AG08395 (cell line): ENCODE data around the gene RNF223.
A peak's percentile ranks its signal among the peaks of the same experiment; 100 is the strongest.
"Not testable (repeated sequence)": the region's sequence is repeated elsewhere in the genome, so short reads cannot be mapped to it uniquely, and the experiment has no call there.

Experiments
- DNase-seq: peaks from one replicate; pipeline ENCODE4 v3.0.0; 2012; ENCODE audit warnings: mixed read lengths, low spot score

RNF223 gene

DNA sequence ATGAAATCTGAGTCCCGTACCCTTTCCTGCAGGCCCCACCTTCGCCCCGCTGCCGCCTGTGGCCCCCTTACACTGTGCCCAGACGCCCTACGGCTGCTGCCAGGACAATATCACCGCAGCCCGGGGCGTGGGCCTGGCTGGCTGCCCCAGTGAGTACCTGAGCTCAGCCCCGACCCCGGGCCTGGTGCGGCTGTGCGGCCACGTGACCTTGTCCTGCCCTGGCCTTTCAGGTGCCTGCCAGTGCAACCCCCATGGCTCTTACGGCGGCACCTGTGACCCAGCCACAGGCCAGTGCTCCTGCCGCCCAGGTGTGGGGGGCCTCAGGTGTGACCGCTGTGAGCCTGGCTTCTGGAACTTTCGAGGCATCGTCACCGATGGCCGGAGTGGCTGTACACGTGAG, 29.0 kb downstream of the RNF223 start:
- no peak for DNase-seq

DNA sequence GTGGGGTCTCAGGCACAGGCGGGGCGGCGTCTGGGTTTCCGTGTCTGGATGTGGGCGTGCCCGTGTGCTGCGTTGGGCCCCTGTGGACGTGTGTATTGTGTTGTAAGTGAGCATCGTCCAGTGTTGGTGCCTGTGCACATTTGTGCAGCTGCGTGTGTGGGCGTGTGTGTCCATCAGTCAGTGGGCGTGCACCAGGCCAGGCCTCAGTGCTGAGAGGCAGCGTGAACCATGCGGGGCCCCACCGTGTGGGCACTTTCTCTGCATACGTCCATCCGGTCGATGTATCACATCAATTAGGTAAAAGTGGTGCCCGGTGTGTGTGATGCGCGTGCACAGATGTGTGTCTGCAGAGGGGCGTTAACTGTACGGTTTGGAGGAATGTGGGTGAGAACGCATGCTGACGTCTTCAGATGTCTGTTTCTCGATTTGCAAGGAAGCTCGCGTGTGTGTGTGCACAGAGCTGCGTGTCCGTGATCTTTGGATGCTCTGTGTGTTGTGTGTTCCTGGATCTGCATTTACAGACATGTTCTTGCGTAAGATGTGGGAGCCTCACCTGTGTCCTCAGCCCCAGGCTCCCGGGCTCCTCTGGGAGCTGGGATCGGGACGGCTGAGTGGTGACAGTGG, 29.5 kb downstream of the RNF223 start:
- no peak for DNase-seq

DNA sequence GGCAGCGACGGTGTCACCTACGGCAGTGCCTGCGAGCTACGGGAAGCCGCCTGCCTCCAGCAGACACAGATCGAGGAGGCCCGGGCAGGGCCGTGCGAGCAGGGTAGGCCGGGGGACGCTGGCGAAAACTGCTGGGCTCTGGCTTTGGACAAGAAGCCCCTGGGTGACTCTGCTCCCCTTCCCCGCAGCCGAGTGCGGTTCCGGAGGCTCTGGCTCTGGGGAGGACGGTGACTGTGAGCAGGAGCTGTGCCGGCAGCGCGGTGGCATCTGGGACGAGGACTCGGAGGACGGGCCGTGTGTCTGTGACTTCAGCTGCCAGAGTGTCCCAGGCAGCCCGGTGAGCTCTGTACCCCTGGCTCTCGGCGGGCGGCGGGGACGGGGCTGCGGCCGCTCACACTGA, 30.2 kb downstream of the RNF223 start:
- no peak for DNase-seq

DNA sequence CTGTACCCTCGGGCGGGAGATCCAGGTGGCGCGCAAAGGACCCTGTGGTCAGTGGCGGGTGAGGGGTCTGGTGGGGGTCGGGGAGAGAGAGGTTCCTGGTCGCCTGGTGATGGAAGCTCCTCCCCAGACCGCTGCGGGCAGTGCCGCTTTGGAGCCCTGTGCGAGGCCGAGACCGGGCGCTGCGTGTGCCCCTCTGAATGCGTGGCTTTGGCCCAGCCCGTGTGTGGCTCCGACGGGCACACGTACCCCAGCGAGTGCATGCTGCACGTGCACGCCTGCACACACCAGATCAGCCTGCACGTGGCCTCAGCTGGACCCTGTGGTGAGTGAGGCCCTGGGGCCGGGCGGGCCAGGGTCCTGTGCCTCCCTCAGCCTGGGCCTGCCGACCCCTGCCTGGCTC, 30.7 kb downstream of the RNF223 start:
- DNase-seq, result no peak

DNA sequence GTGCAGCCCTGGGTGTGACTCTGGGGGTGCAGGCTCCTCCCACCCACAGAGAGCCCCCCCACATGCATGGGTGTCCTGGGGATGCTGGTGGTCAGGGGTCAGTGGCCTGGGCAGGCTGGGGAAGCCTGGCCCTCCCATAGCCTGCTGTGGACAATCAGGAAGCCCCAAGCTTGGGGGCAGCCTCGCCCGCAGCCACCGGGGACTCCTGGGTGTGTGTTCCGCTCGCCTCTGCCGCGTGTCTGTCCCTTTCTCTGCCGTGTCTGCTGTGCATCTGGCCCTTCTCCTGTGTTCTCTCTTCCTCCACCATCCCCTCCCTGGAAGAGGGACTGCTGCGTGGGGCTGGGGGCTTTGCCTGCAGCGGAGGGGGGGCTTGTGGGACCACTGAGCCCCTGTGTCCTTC, 31.3 kb downstream of the RNF223 start:
- no peak for DNase-seq

DNA sequence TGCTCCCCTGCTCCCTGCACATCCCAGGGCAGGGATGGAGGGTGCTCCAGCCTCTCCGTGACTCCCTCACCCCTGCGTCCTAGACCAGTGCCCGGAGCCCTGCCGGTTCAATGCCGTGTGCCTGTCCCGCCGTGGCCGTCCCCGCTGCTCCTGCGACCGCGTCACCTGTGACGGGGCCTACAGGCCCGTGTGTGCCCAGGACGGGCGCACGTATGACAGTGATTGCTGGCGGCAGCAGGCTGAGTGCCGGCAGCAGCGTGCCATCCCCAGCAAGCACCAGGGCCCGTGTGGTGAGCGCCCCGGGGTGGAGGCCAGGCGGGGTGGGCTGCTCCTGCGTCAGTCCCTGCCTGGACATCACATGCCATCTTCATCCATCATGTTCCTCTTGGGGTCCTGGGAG, 32.2 kb downstream of the RNF223 start:
- DNase-seq, result no peak

DNA sequence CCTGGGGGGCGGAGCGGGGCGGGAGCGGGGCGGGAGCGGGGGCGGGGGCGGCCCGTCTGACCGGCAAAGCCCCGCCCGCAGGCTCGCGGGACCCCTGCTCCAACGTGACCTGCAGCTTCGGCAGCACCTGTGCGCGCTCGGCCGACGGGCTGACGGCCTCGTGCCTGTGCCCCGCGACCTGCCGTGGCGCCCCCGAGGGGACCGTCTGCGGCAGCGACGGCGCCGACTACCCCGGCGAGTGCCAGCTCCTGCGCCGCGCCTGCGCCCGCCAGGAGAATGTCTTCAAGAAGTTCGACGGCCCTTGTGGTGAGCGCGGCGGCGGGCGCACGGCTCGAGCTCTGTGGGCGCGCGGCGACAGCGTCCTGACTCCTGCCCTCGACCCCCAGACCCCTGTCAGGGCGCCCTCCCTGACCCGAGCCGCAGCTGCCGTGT, 33.0 kb downstream of the RNF223 start:
- DNase-seq, result no peak

DNA sequence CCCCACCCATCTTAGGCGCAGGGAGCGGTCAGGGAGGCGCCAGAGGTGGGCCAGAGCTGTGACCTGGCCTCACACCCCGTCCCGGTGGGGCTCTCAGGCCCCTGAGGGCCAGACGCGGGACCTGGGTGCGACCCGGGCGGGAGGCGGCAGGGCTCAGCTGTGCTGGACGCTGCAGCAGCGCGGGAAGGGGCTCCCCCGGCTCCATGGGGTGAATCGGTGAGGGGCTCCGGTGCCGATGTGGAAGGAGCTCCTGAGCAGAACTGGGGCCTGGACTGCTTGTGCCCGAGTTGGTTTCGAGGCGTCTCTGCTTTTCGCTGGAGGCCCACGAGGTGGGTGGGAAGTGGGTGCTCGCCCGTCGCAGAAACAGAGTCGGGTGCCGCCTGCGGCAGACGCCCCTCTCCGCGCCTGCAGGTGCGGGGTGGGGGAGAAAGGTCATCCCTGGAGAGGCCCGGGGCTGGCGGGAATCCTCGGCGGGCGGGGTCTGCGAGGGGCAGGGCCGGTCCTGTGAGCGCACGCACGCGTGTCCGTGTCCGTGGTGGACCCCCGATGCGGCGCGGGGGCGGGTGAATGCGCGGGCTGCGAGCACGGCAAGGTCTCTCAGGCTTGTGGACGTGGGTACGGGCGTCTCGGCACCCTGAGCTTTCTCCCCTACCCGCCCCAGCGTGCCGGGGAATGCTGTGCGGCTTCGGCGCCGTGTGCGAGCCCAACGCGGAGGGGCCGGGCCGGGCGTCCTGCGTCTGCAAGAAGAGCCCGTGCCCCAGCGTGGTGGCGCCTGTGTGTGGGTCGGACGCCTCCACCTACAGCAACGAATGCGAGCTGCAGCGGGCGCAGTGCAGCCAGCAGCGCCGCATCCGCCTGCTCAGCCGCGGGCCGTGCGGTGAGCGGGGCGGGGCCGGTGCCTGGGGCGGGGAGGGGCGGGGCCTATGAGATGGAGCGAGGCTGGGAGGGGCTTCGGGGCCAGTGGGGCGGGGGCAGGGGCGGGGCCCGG, 33.8 kb downstream of the RNF223 start:
- peak; percentile 97 for DNase-seq

DNA sequence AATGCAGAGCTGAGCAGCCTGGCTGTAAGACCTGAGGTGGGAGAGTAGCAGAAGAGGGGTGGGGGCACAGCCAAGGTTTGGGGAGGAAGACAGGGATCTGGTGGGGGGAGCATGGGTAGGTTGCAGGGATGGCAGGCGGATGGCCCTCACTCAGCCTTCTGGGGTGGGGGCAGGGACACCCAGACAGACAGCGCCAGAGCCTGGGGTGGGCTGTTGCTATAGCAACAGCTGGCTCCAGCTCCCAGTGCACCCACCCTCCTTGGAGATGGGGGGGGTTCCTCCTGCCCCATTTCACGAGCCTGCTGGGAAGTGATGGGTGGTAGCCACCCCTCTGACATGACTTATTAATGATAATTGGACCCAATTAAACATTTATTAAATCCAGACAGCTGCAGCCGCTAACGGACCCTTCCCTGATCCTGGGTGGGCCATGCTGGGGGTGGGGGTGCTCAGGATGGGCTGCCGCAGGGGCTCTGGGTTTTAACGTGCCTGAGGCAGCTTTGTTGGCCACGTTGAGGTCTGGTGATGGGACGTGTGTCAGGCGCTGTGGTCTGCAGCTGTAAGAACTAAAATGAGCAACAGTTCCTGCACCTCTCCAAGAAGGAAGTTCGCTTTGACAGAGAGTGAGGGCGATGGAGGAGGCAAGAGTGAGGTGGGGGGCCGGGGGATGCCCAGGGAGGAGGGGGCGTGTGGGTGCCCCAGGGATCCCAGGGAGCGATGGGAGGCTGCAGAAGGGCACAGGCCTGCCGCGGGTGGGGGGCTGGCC, 34.8 kb downstream of the RNF223 start:
- DNase-seq, result no peak

DNA sequence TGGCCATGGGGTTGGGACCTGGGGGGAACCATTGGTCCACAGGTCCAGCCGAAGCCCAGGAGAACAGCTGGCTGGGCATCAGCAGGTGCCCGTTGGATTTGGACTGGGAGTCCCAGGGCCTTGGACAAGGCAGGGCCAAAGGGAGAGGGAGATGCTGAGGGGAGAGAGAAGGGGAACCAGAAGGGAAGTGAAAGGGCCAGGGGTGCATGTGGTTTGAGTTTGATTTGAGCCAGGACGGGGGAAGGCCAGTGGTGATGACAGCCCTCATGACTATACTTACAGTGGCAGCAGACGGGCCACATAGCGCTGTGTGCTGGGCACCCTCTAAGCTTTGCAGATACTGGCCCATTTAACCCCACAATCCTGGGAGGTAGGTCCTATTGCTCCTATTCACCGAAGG, 35.4 kb downstream of the RNF223 start:
- no peak for DNase-seq

DNA sequence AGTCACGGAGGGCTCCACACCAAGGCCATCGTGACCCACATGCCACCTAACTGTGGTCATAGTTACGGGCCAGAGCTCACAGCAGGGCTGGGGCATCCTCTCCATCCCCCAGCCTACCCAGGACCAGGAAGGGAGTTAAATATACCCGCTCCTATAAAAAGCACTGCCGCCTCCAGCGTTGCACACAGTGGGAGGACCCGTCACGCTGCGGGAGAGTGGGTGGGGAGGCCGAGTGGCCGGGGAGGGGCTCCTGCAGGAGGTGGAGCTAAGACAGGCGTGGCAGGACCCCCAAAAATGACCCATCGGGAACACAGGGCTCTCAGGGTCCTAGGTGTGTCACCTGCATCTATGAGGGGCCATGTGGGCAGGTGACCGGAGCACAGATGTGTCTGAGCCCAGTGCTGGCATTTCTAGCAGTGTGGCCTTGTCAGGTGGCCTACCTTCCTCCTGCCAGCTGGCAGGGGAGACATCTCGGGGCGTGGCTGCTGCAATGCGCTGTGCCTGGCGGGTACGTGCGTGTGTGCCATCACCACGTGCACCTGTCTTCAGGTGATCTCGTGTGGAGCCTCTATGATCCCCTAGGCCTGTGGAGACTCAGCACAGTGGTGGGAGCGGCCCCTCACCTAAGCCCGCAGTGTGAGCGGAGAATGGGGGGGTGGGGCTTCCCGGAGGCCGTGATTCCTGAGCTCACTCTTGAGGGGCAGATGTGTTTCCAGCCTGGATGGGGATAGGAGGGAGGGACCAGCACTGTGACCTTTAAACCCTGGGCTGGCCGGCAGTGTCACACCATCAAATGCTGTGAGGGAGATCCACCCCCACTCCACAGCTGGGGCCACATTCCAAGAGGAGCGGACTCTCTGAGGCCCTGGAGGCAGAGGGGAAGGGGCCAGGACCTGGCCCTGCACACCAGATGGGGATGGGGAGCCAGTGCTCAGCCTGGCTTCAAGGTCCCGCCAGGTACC, 36.5 kb downstream of the RNF223 start:
- no peak for DNase-seq

DNA sequence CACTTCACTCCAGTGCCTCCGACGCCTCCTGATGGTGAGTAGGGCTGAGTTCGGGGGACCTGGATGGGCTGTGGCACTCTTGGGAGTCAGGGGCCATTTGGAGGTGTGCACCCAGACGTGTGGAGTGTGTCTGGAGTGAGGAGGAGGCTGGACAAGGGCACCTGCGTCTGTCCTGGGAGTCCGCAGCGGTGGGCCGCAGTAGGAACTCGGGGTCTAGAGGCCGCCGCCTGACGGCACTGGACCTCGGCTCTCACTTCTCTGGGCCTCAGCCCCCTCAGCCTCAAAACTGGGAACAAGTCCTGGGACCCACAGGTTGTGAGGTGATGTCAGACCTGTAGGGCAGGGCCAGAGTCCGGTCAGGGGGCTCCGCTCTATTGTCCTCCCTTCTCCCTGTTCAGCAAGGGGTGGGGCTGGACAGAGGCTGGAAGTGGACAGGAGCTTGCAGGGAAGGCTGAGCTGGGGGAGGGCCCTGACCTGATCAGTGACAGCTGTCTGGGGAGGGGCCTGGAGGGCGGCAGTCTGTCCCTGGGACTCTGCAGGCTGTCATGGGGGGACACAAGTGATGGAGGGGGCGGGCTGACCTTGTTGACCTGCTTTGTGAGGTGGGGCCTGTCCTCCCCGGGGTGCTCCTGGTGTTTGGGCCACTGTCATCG, 38.7 kb downstream of the RNF223 start:
- DNase-seq, result no peak

DNA sequence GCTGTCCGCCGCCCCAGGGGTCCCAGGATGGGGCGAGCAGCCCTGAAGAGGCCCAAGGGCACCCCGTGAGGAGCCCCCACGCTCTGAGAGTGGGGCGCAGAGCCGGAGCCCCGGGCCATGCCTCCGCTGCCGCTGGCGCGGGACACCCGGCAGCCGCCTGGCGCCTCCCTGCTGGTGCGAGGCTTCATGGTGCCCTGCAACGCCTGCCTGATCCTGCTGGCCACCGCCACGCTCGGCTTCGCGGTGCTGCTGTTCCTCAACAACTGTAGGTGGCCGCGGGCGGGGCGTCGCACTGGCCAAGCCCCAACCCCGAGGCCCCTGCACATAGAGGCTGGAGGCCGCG, 39.7 kb downstream of the RNF223 start:
- no peak for DNase-seq

DNA sequence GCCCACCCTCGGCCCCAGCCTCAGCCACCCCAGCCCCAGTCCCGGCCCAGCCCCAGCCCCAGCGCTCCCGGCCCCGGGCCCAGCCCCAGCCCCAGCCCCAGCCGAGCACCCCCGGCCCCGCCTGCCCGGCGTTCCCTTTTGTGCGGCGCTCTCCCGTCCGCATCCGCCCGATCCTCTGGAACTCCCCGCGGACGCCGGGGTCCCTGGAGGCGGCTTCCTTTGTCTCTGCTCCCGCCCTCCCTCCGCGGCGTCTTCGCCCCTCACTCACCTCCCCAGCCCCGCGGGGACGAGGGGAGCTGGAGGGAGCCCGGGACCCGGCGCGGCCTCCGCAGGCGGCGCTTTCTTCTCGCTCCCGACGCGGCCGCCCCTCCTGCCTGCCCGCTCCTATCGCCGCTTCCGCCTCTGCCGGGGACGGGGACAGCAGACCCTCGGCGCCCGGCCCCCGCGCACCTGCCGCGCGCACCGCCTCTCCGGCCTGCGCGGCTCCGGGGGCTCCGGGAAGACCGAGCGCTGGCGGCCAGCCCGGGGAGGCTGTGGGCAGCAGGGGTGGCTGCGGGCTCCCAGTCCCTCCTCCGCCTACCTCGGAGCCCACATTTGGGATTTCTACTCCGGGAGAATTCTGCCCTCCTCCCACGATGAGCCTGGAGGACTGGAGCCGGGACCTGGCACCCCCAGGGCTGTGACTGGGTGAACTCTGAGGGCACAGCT, 40.2 kb downstream of the RNF223 start:
- DNase-seq, result no peak

DNA sequence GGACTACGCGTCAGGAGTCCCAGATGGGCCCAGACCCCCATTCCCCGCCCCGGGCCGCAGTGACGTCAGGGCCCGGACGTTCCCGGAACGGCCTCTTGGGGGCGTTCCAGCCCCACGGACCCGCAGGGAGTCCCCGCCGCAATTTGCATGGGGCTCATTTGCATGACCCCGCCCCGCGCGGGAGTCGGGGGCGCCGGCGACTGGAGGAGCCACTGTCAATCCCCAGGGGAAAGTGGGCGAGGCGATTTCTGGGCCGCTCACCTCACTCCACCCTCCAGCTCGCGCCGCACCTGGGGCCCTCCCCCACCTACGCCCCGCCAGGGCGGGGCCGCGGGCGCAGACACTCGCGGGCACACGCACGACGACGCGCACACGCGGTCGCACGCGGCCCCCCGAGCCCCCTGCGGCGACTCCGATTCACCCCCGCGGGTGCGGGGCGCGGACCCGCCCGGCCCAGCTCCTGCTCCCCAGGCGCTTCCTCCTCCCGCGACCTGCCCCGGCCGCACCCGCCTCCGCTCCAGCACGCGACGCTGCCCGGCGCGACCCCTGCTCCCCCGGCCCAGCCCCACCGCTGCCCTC, 41.0 kb downstream of the RNF223 start:
- DNase-seq, result peak; percentile 70

DNA sequence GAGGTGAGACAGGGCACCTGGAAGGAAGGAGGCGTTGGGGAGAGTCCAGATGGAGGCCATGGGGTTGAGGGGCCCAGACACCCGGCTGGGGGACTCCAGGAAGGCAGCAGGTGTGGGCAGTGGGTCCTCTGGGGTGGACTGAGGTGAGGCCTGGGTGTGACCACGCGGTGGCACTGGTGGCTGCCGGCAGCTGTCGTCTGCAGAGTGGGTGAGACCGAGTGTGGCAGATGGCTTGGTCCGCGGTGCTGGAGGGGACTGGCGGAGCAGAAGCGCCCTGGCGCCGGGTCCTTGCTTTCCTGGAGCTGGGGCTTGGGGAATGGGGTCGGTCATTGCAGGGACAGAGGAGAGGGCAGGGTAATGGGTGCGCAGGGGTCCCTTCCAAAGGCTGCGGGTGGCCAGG, 41.7 kb downstream of the RNF223 start:
- DNase-seq, result no peak

DNA sequence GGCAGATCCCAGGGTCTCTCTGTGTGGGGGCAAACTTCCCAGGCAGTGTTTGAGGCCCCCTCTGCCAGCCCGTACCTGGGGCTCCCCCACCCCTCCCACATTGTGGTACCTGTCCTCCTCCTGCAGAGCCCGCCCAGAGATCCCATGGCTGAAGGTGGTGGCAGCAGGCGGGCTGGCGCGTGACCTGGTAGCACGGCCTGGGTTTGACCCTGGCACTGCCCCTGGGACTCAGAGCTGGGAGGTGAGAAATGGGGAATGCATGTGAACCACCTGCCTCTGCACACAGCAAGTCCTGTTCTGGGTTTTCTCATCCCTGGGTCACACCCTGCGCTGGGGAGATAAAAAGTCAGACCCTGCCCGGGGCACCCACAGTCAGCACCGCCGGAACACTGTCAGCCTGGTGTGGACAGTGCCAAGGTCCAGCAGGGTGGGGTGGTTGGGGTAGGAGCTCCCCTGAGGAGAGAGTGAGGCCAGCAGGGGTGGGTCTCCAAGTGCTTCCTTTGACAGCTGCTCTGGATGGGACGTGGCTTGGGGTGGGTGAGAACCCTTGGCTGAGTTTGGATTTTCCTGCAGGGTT, 42.4 kb downstream of the RNF223 start:
- DNase-seq, result no peak

DNA sequence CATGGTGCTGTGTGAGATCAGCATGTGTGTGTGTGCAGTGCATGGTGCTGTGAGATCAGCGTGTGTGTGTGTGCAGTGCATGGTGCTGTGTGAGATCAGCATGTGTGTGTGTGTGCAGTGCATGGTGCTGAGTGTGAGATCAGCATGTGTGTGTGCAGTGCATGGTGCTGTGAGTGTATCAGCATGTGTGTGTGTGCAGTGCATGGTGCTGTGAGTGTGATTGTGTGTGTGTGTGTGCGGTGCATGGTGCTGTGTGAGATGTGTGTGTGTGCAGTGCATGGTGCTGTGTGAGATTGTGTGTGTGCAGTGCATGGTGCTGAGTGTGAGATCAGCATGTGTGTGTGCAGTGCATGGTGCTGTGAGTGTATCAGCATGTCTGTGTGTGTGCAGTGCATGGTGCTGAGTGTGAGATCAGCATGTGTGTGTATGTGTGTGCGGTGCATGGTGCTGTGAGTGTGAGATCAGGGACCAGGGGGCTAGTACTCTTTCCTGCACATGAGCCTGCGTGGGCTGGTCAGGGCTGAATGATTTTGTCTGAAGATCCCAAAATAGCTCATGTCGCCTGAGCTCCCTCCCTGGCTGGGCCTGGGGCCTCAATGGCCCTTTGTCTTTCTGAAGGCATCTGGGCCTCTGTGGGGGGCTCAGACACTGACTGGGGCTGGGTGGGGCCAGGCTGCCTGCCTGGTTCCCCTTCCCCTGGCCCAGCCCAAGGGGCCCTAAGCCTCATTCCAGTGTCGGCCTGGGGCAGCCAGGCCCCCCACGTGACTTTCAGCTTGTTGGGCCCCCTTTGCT, 43.0 kb downstream of the RNF223 start:
- not testable (repeated sequence) for DNase-seq

DNA sequence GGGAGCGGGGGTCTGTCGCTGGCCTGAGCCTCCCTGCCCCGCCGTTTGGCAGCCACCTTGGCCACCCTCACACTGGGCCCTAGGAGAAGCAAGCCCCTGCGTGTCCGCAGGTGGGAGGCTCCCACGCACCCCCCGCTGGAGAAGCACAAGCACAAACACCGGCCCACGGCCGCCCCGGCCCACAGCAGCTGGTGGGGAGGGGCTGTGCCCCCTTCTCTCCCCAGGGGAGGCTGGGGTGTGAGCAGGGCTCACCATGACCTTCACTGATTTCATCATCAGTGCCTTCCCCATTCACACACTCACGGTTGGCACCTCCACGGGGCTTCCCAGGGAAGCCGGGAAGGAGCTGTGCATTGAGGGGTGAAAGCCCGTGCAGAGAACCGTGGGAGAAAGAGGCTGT, 46.3 kb downstream of the RNF223 start:
- no peak for DNase-seq
